HCT116 (cell line): Measurements from ENCODE around the gene CYB5R3. TPM values are rescaled to one million over a fixed set of nuclear protein-coding genes. Genes with fewer than 3 reads are reported as not detected.

ENCODE experiments used
- ATAC-seq: fragments of 200-7000 bp; cut with Tn5 transposase; 2 replicates; pipeline ENCODE4 v1.9.1; 2020; ENCODE audit warnings: mild to moderate bottlenecking, moderate library complexity
- BruUV-seq: library from RNA; stranded (reverse); fragments of 400-500 nt; replicated peaks from 2 replicates; lab custom pipeline; 2021; lab: Mats Ljungman, UMichigan
- CTCF ChIA-PET: fragments of 300-600 bp; sonication (Branson Sonifier 250); formaldehyde crosslinking; loops from one replicate; lab custom pipeline; 2021; ENCODE audit warnings: antibody characterized with exemption; lab: Charles Lee
- POLR2A ChIA-PET: fragments of 300-600, 350-600 bp; sonication (Branson Sonifier 250); formaldehyde crosslinking; loops from one replicate; lab custom pipeline; 2021; ENCODE audit warnings: antibody characterized with exemption; lab: Charles Lee
- RAD21 ChIA-PET, 2 experiments: fragments of 300-600 bp; sonication (Branson Sonifier 250); formaldehyde crosslinking; loops; one replicate each; lab custom pipeline; 2023; ENCODE audit warnings: low total read pairs in 2 of 2; ENCODE audit not compliant: uncharacterized antibody in 2 of 2, unreplicated experiment in 2 of 2, low non-redundant PET in 1 of 2; lab: Charles Lee
- DNase-seq: peaks from one replicate; pipeline ENCODE4 v3.0.0-alpha.2; 2010; ENCODE audit warnings: low read depth, low spot score
- H2AFZ ChIP-seq: fragments of 200-600 bp; shearing (Covaris generic), sonication (generic); 2 replicates; pipeline ENCODE4 v1.6.1; 2017; ENCODE audit warnings: low read depth, mixed run types, mixed read lengths, antibody characterized with exemption, low read length; ENCODE audit not compliant: poor library complexity, severe bottlenecking
- H3K27ac ChIP-seq: 2 replicates; pipeline ENCODE4 v1.5.1; 2012; ENCODE audit warnings: low read depth, low read length
- H3K27me3 ChIP-seq: fragments of 200-600 bp; sonication (generic); 2 replicates; pipeline ENCODE4 v1.6.1; 2016; ENCODE audit warnings: mixed run types, low read length, mixed read lengths; ENCODE audit not compliant: insufficient read depth
- H3K36me3 ChIP-seq, 2 experiments: fragments of 200-500 bp in 1 of 2; fragments of 200-600 bp in 1 of 2; sonication (Bioruptor generic) in 1 of 2; sonication (generic) in 1 of 2; 2 replicates each; pipeline versions ENCODE4 v1.5.1 to v1.6.1; 2014 to 2016; ENCODE audit warnings: low read length in 2 of 2, inconsistent platforms in 1 of 2, mixed read lengths in 1 of 2, mixed run types in 1 of 2; ENCODE audit not compliant: insufficient read depth in 2 of 2, control insufficient read depth in 1 of 2
- H3K4me1 ChIP-seq, 2 experiments: fragments of 200-600 bp in 1 of 2; sonication (generic) in 1 of 2; 2 replicates each; pipeline versions ENCODE4 v1.5.1 to v1.6.1; 2012 to 2017; ENCODE audit warnings: low read length in 2 of 2, inconsistent platforms in 1 of 2, mild to moderate bottlenecking in 1 of 2, mixed read lengths in 1 of 2, mixed run types in 1 of 2, moderate library complexity in 1 of 2; ENCODE audit not compliant: insufficient read depth in 2 of 2, control insufficient read depth in 1 of 2
- H3K4me2 ChIP-seq: fragments of 200-600 bp; sonication (generic); 2 replicates; pipeline ENCODE4 v1.6.1; 2017; ENCODE audit warnings: mixed run types, low read length, mixed read lengths
- H3K4me3 ChIP-seq, 2 experiments: fragments of 200-600 bp in 1 of 2; sonication (generic) in 1 of 2; replicated peaks in 1 of 2; 2 replicates each; pipeline ENCODE4 v1.5.1; 2011 to 2016; ENCODE audit warnings: low read length in 2 of 2, control low read depth in 1 of 2, low read depth in 1 of 2, mild to moderate bottlenecking in 1 of 2, mixed read lengths in 1 of 2, mixed run types in 1 of 2
- H3K79me2 ChIP-seq: fragments of 200-600 bp; sonication (generic); 2 replicates; pipeline ENCODE4 v1.6.1; 2017; ENCODE audit warnings: mild to moderate bottlenecking, mixed run types, low read length, moderate library complexity, mixed read lengths; ENCODE audit not compliant: insufficient read depth
- H3K9ac ChIP-seq: fragments of 200-600 bp; sonication (generic); 2 replicates; pipeline ENCODE4 v1.6.1; 2016; ENCODE audit warnings: low read length, mixed read lengths
- H3K9me2 ChIP-seq: fragments of 200-600 bp; sonication (generic), shearing (Covaris generic); 2 replicates; pipeline ENCODE4 v1.6.1; 2017; ENCODE audit warnings: mixed run types, mild to moderate bottlenecking, moderate library complexity; ENCODE audit not compliant: insufficient read depth
- H3K9me3 ChIP-seq, 2 experiments: fragments of 200-500 bp in 1 of 2; fragments of 200-600 bp in 1 of 2; sonication (Bioruptor generic) in 1 of 2; sonication (generic) in 1 of 2; 2 replicates each; pipeline ENCODE4 v1.6.1; 2014 to 2017; ENCODE audit warnings: low read length in 2 of 2, mixed read lengths in 2 of 2, inconsistent platforms in 1 of 2, low read depth in 1 of 2, mild to moderate bottlenecking in 1 of 2, mixed run types in 1 of 2, moderate library complexity in 1 of 2; ENCODE audit not compliant: control insufficient read depth in 1 of 2, insufficient read depth in 1 of 2
- H4K20me1 ChIP-seq: fragments of 200-600 bp; sonication (generic), shearing (Covaris generic); 2 replicates; pipeline ENCODE4 v1.6.1; 2017; ENCODE audit warnings: mixed run types, mild to moderate bottlenecking, moderate library complexity; ENCODE audit not compliant: insufficient read depth
- ELF1 ChIP-seq: IDR thresholded peaks from 2 replicates; pipeline ENCODE4 v1.6.1; 2012; ENCODE audit warnings: low read depth, borderline replicate concordance
- EZH2 ChIP-seq: fragments of 200-600 bp; sonication (generic); IDR thresholded peaks from 2 replicates; pipeline ENCODE4 v1.6.1; 2017; ENCODE audit warnings: antibody characterized with exemption, mixed run types
- FOSL1 ChIP-seq: IDR thresholded peaks from 2 replicates; pipeline ENCODE4 v1.6.1; 2012; ENCODE audit warnings: low read depth
- POLR2A ChIP-seq: IDR thresholded peaks from 2 replicates; pipeline ENCODE4 v1.7.0; 2011; ENCODE audit warnings: borderline replicate concordance; ENCODE audit not compliant: insufficient read depth, insufficient read length; ENCODE audit errors: extremely low read depth
- RAD21 ChIP-seq: IDR thresholded peaks from 2 replicates; pipeline ENCODE4 v1.6.1; 2012; ENCODE audit warnings: low read depth, mild to moderate bottlenecking
- REST ChIP-seq: IDR thresholded peaks from 2 replicates; pipeline ENCODE4 v1.6.1; 2012; ENCODE audit warnings: low read depth
- SP1 ChIP-seq: IDR thresholded peaks from 2 replicates; pipeline ENCODE4 v1.6.1; 2012; ENCODE audit warnings: low read depth
- ZNF274 ChIP-seq: fragments of 200-500 bp; sonication (Bioruptor generic); IDR thresholded peaks from 2 replicates; pipeline ENCODE4 v1.6.1; 2014; ENCODE audit warnings: mild to moderate bottlenecking, low read depth, low read length, inconsistent platforms
- intact Hi-C: fragments of 100-400 bp; cut with micrococcal nuclease; formaldehyde crosslinking; loops from 2 replicates; pipeline ENCODE4 v1.10.0; 2022
- total RNA-seq: library from RNA; stranded (reverse); gene quantifications from one replicate; pipeline ENCODE4 v1.2.1, GENCODE V29; 2021; ENCODE audit not compliant: unreplicated experiment
- TF ChIP-seq, protein P1 (sequence below): IDR thresholded peaks from 2 replicates; pipeline ENCODE4 v1.6.1; 2011; ENCODE audit warnings: mild to moderate bottlenecking, low read length, moderate library complexity; ENCODE audit not compliant: insufficient replicate concordance; ENCODE audit errors: extremely low read depth
- TF ChIP-seq, protein P2 (sequence below): IDR thresholded peaks from 2 replicates; pipeline ENCODE4 v1.6.1; 2012

CYB5R3 gene
- total RNA-seq, 1 experiment from 2014 or later, result 127 TPM

DNA sequence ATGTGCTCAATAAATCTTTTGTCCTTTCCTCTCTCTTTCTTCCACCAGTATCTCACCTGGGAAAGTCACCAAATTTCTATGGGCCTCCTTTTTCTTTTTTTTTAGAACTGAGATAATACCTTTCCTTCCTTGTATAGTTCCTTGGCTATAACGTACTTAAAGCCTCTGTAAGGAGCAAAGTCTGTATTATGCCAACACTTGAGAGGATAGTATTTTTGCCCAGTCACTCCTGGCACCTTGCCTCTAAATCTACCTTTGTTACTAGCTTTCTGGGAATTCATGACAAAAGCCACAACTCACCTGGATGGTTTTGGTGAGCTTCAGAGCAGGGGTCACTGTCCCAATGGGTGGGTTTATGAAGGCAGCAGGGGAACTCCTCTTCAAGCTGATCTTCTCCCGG, 46.7 kb downstream of the CYB5R3 start (continued):
- TF ChIP-seq REST (no peak), RAD21 (no peak), EZH2 (no peak), SP1 (no peak)
- TF ChIP-seq, all 23 proteins: peak for 0

DNA sequence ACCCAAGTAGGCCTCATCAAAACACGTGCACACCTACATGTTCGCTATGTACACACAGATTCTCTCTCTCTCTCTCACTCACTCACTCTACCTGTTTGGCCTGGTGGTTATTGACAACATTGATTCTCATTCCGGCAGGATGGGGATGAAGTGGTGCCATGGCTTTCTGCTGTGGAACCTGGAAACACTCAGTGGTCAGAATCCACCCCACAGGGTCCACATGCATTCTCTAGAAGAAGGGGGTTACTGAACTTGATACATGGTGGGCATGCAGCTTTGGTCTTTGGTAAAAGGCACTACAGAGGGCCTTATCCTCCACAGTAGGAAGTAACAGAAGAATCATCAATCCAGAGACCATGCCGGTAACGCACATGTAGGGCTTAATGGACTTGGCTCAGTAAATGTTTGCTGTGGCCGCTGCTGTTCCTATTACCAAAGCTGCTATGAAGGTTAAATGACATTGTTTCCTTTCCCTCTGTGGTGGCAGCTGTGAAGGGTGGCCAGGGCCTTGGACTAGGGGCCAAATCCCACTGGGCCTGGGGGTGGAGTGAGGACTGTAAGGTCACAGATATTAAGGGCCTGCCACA, 47.2 kb downstream of the CYB5R3 start:
- intact Hi-C loops, result no loop called here
- ChIA-PET POLR2A (interaction anchor here (1.6 kb wide), 1 partner anchor 13 kb away, joined by 4 read pairs; the partner anchor contains the start of gene POLDIP3), RAD21 (no interaction called here), CTCF (no interaction called here)
- Histone ChIP-seq H3K4me1 (no peaks in the 10 kb centered on the region), H3K27ac (no peak overlapping the region), H2AFZ (no peak overlapping the region), H4K20me1 (peaks cover 14% of the 10 kb centered on the region; the same call in 1 of the 2 replicates), H3K9ac (no peak overlapping the region), H3K9me3 (no peaks in the 10 kb centered on the region), H3K4me2 (no peak overlapping the region), H3K9me2 (no peaks in the 10 kb centered on the region), H3K79me2 (peaks cover 86% of the 10 kb centered on the region), H3K27me3 (no peaks in the 10 kb centered on the region), H3K4me3 (no peak overlapping the region), H3K36me3 (peaks cover 31 to 59% of the 10 kb centered on the region in 2 experiments)
- no peak for DNase-seq
- TF ChIP-seq ELF1 (no peak), ZNF274 (no peak), POLR2A (no peak), FOSL1 (no peak)
- TF ChIP-seq, protein P1, sequence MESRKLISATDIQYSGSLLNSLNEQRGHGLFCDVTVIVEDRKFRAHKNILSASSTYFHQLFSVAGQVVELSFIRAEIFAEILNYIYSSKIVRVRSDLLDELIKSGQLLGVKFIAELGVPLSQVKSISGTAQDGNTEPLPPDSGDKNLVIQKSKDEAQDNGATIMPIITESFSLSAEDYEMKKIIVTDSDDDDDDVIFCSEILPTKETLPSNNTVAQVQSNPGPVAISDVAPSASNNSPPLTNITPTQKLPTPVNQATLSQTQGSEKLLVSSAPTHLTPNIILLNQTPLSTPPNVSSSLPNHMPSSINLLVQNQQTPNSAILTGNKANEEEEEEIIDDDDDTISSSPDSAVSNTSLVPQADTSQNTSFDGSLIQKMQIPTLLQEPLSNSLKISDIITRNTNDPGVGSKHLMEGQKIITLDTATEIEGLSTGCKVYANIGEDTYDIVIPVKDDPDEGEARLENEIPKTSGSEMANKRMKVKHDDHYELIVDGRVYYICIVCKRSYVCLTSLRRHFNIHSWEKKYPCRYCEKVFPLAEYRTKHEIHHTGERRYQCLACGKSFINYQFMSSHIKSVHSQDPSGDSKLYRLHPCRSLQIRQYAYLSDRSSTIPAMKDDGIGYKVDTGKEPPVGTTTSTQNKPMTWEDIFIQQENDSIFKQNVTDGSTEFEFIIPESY, result no peak
- TF ChIP-seq, protein P2, sequence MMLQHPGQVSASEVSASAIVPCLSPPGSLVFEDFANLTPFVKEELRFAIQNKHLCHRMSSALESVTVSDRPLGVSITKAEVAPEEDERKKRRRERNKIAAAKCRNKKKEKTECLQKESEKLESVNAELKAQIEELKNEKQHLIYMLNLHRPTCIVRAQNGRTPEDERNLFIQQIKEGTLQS, result no peak
- BruUV-seq, result no TSS peak
- ATAC-seq, result no peak
